Activated CD4-positive, alpha-beta T cell treated with anti-CD3 and anti-CD28 coated beads for 1 hour (primary cell): ENCODE data around the gene TP73.

ENCODE experiments used
- DNase-seq: peaks from one replicate; pipeline ENCODE4 v3.0.0-alpha.2; 2020

Gene TP73

GRCh38 chr1:3656450-3657095 is 4.3 kb downstream of the TP73 start:
- no peak for DNase-seq

DNA sequence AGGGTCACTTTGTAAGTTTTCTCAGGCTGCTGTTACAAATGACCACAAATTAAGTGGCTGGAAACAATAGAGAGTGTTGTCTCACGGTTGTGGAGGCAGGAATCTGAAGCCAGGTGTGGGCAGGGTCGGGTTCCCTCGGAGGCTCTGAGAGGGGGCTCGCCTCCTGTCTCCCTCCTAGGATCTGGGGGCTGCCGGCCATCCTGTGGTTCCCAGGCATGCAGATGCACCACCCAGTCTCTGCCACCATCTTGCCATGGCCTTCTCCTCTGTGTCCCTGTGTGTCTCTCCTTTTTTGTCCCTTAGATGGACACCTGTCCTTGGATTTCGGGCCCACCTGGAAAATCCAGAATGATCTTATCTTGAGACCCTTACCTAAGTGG is 4.8 kb downstream of the TP73 start:
- no peak for DNase-seq

DNA sequence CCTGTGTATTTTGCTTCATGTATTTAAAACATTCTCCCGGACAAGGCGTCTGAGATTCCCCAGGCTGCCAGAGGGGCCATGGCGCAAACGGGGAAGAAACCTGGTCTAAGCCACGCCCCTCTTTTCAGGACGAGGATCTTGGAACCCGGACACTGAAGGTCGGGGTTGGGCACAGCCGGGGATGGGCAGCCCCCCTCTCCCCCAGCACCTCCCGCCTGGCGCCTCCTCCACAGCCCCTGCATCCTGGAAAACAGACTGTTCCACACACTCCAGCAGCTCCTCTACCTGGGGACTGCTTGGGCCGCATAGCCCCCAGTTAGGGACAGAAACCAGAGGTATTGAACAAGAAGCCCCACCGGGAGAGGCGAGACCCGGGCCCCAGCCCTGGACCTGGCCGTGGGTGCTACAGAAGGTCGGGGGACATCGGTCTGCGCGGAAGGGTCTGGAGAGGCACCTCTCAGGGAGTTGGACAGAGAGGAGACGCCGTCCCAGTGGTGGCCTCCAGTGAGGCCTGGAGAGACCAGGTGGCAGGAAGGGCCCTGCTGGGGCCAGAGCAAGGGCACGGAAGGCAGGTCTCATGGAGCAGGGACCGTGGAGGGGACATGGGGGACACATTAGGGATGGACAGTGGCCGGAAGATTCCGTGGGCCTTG is 5.4 kb downstream of the TP73 start:
- DNase-seq, result no peak

GRCh38 chr1:3658231-3658615 is 5.9 kb downstream of the TP73 start:
- no peak for DNase-seq

DNA sequence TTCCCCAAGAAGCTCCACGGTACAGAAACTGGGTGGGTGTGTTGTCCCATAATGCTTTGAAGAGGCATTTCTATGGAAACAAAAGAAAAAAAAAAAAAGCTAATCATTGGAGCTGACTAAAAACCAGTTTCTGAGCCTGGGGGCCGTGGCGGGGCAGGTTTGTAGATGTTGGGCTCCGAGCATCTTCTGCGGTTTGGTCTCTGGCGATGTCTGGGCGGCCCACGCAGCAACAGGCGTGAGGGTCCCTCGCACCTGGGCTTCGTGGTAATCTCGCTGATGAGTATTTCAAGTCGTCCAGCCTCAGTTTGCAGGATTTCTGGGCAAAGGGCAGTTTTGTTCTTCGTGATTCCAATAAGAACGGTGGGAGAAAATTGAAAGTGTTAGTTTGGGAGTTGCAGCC is 6.8 kb downstream of the TP73 start:
- no peak for DNase-seq

DNA sequence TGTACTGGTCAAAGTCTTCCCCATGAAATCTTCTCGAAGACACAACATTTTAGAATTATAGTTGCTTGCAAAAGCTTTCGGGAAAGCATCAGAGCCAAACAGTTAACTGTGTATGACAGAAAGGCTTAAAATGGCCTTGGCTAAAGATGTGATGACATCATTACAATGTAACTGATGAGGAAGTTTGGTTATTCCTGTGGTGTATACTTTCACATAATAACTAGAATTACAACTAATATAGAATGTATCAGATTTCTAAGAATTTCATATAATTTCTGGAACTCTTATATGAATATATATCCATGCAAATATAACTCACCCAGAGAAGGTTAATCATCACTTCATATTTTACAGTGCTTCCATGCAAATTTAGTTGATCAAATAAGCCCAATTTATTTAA is 8.4 kb downstream of the TP73 start:
- no peak for DNase-seq

DNA sequence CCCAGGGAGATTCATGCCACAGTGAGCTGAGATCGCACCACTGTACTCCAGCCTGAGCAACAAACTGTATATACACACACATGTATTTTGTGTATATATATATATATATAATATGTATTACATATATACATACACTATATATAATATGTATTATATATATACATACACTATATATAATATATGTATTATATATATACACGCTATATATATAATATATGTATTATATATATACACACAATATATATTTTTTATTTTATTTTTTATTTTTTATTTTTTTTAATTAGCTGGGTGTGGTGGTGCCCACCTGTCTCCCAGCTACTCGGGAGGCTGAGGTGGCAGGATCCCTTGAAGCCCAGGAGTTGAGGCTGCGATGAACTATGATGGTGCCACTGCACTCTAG is 9.3 kb downstream of the TP73 start:
- DNase-seq, result no peak

DNA sequence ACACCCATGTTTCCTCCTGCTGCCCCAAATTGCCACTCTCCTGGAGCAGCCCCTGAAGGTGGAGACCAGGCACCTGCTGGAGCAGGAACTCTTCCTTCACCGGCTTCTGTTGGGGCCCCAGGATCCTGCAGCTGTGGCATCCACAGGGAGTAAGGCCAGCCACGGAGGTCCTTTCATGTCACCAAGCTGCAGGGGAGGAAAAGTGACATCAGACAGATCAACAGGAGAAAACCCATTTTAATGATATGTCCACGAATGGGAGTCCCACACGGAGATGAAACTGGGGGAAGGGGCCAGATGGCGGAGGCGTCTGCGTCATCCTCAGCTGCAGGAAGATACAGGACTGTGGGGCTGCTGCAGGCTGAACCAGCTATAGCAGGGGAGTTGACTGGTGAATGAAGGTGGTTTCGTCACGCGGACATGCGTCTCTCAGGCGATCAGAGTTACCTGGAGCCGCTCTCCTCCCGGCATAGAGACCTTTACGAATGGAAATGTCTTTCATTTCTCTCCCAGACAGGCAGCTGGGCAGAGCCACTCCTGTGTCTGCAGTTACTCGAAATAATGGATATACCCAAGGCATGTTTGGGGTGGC is 9.9 kb downstream of the TP73 start:
- no peak for DNase-seq

- DNase-seq, result no peak
Observed at GRCh38 chr1:3663999-3664699, 11.8 kb downstream of the TP73 start.

DNA sequence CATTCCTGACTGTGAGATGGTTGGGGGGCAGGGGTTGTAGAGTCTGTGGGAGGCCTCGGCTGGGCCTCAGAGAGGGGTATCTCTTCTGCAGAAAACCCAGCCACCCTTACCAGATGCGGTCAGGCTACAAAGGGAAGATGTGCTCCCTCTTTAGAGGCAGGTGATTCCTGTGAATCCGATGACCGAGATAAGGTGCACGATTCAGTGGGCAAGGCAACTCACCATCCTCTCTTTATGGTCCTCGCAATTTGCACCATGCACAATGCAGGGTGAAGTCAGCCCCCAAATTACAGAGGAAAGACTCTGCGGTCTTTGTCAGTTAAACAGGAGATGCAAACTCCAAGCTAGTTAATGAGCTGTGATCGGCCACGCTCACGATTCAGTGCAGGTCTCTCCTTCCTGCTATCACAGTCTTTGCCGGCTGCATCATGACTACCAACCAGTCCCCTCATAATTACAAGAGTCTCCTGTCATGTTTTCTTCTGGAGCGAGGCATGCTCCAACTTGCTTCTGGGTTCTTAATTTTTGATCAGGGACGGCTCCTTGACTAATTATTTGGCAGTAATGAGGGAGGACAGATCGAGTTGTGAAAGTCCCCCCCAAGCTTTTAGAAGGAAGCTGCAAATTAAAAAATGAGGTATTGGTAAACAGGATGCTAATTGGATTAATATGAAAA is 12.5 kb downstream of the TP73 start:
- DNase-seq, result no peak

- no peak for DNase-seq
Observed at GRCh38 chr1:3668148-3668547, 15.8 kb downstream of the TP73 start.

DNA sequence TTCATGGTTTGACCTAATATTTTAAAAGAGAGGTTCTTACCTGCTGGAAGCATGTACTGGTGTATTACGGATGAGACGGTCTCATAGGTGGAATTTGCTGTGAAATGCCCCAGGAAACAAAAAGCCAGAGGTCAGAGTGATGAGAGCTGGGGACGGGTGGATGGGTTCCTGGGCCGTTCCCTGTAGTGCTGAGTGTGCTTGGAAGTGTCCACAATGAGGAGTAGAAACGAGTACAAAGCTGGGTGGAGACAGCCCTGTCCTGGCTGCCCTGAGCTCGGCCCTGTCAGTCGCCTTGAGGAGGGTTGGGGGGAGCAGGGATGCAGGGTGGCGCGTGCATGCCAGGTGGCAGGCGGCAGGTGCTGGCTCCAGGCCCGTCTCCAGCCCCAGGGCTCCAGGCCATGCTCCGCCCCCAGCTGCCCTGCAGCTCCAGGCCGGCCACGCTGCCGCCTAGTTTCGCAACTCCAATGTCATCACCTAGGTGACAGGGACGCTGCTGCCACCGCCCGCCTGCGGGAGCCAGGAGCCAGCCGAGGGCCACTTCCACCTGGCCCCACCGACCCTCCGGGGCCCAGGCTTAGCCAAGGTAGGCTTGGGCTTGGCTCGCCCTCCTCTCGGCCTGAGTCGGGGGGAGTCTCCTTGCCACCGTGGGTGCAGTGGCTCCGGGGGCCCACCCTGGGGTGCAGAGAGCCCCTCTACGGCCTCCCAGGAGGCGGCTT is 16.4 kb downstream of the TP73 start:
- no peak for DNase-seq

GRCh38 chr1:3669421-3669821 is 17.1 kb downstream of the TP73 start:
- DNase-seq, result no peak

- no peak for DNase-seq
Observed at GRCh38 chr1:3669971-3670431, 17.7 kb downstream of the TP73 start.

DNA sequence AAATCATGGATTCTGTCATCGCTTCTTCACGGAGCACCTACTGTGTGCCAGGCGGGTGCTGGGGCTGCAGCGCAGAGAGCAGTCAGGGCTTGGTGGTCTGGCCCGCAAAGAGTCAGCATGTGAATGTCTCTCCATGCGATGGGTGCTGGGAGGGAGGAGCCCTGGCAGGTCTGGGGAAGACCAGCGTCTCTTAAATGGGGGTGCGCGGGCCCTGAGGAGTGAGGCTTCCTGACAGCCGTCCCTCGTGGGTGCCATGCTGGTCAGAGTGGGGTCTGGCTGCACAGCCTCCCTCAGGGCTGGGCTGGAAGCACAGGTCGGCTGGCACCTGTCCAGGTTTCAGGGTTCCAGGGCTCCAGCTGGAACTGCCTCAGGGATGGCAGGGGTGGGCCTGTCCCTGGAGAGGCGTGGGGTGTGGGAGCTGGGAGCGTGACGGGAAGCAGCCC is 18.5 kb downstream of the TP73 start:
- no peak for DNase-seq

GRCh38 chr1:3671371-3672180 is 19.3 kb downstream of the TP73 start:
- DNase-seq, result no peak

DNA sequence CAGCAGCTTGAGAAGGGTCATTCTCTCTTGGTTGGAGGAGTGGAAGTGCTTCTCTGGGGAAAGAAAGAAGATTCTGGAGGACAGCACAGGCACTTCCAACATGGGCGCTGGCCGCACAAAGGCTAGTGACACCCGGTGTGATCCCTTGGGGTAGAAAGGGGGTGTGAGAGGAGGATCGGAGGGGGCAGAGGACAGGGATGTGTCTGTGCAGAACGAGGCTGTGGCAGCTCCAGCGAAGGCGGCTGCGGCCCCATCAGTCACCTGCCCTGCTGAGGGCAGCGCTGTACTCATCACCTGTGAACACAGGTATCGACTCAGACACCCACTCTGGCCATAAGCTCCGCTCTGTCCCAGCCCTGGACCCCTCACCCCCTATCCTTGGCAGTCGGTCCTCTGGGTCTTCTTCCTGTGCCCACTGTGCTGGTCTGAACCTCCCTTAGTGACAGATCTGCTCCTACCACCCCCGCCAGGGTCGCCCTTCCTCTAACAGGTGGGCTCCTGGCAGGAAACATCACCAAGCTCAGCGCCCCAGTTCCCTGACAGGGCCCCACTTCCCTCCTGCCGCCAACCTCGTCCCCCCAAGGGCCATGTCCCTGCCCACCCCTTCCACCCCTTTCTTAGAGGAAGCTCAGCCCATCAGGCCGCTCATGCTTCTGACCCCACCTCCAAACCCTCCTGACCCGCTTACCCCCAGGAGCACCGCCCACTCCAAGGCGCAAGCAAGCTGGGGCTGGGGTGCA is 20.1 kb downstream of the TP73 start:
- no peak for DNase-seq

DNA sequence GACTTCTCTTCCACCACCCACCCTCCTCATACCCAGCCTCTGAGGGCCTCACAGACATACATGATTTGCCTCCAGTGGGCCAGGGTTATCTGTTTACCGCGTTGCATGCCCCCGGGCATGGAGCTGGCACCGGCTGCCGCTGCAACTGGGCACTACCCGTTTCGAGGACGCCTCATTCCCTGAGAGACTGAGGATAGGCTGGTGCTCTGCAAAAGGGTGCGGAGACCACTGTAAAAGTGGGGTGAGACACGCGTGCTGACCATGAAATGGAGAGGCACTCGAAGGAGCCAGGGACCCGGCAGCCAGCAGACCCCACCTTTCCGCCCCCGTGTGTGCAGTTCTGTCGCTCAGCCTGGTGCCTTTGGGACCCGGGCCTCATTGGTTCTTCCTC is 20.6 kb downstream of the TP73 start:
- no peak for DNase-seq

DNA sequence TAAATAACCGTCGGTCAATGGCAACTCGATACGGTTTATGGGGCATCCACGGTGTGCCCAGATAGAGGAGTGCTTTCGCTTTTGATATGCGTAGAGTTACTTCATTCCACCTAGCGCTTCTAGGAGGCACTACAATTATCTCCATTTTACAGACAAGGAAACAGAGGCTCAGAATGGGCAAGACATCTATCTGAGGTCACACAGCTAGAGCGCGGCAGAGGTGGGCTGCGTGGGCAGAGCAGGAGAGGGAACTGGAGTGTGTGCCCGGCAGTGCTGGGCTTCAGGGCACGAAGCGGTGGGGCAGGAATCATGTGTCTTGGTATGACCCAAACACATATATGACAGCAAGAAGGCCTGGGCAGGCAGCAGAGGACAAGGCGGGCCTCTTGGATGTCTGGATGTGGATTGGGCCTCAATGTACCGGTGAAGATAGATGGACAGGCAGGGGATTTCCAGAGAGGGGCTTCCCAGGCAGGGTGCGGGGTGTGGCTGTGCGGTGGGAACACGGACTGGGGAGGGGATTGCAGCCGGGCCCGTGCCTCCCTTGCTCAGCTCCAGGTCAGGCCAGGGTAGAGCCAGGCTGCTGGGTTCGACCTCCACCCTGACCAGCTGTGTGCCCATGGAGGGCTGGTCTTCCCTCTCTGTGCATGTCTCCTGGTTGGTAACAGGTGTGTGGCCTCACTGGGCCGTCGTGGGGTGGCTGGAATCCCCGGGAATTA is 21.2 kb downstream of the TP73 start:
- no peak for DNase-seq
